Skin of body (tissue), 2 donors: ENCODE measurements around the gene SOX12. TPM values are rescaled to one million over a fixed set of nuclear protein-coding genes. Genes with fewer than 3 reads are reported as not detected.
"Not testable (repeated sequence)": the region's sequence is repeated elsewhere in the genome, so short reads cannot be mapped to it uniquely, and the experiment has no call there.

Experiments used
- DNase-seq: peaks from one replicate; lab custom pipeline; 2025; lab: John Stamatoyannopoulos, UW
- total RNA-seq: library from RNA; depleted of rRNA; stranded (reverse); fragments of >200 nt; gene quantifications from one replicate; pipeline ENCODE4 v1.2.3, GENCODE V29; 2014

SOX12 gene
- total RNA-seq, 1 donor from 2014 or later: 3.6 TPM

GRCh38 chr20:362271-363254 lies 37.2 kb downstream of the SOX12 start:
- peak; percentile 63 for DNase-seq

GRCh38 chr20:363319-364078 lies 38.1 kb downstream of the SOX12 start:
- DNase-seq: no peak

DNA sequence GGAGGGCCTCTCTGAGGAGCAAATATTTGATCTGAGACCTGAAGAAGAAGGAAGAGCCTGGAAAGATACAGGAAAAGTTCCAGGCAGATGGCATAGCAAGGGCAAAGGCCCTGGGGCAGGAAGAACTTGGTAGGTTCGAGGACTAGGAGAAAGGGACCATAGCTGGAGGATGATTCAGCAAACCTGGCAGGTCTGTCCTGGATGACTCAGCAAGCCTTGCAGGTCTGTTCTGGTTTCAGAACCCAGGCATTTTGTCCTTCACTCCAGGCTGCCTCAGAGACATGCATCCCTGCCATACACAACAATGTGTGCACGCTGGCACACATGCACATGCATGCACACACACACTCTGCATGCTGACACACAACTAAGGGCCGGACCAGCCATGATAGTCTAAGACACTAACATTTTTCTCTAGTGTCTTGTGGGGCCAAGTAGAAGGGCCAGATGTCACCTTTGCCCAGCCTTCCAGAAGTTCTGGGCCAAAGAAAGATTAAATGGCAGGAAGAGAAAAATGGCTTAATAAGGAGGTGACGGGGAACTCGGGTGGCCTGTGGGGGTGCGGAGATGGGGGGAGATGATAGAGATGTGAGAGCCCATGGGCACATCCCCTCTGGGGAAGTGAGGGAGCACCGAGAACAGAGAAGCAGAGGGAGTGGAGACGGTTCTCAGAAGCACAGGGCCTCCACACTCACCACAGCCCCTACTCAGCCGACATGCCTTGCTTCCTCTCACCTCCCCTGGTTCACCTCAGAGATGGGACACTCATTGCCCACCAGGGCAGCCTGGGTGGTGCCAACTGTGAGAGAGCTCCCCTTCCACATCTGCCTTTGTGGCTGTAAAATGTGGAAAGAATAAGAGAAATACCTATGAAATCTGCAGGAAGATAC lies 39.8 kb downstream of the SOX12 start:
- DNase-seq: no peak

GRCh38 chr20:366041-366718 lies 40.8 kb downstream of the SOX12 start:
- DNase-seq: no peak

DNA sequence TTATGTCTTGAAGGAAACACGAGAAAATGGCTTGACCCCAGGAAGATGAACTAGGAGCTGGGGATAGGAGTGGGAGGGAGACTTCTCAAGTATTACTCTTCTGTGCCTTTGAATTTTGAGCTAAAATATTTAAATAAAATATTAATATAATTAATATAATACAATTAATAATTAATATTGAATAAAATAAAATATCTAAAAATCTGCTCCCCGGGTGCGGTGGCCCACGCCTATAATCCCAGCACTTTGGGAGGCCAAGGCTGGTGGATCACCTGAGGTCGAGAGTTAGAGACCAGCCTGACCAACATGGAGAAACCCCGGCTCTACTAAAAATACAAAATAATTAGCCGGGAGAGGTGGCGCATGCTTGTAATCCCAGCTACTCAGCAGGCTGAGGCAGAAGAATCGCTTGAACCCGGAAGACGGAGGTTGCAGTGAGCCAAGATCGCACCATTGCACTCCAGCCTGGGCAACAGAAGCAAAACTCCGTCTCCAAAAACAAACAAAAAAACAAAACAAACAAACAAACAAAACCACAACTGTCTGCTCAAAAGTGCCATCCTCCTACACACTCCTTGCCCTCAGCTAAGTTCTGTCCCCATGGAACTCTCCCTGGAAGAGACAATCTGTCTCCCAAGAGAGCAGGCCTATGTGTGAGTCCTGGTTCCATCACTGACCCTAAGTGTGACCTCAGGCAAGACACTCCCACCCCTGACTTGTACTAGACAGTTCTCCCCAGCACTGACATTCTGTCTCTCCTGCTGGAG lies 41.5 kb downstream of the SOX12 start:
- DNase-seq: no peak

- no peak for DNase-seq
Observed at GRCh38 chr20:367486-367887, 42.1 kb downstream of the SOX12 start.

GRCh38 chr20:368915-369314 lies 43.6 kb downstream of the SOX12 start:
- no peak for DNase-seq

DNA sequence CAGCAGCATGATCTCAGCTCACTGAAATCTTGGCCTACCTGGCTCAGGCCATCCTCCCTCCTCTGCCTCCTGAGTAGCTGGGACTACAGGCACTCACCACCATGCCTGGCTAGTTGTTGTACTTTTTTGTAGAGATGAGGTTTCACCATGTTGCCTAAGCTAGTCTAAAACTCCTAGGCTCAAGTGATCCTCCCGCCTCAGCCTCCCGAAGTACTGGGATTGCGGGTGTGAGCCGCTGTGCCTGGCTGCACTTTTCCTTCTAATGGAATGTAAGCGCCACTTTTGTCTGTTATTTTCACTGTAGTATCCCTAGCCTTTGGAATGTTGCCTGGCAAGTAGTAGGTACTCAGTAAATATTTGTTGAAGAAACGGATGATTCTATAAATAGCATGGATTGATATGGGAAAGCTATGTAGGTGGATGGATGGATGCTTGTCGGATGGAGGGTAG lies 44.8 kb downstream of the SOX12 start:
- DNase-seq: no peak

GRCh38 chr20:370977-371754 lies 45.8 kb downstream of the SOX12 start:
- no peak for DNase-seq

DNA sequence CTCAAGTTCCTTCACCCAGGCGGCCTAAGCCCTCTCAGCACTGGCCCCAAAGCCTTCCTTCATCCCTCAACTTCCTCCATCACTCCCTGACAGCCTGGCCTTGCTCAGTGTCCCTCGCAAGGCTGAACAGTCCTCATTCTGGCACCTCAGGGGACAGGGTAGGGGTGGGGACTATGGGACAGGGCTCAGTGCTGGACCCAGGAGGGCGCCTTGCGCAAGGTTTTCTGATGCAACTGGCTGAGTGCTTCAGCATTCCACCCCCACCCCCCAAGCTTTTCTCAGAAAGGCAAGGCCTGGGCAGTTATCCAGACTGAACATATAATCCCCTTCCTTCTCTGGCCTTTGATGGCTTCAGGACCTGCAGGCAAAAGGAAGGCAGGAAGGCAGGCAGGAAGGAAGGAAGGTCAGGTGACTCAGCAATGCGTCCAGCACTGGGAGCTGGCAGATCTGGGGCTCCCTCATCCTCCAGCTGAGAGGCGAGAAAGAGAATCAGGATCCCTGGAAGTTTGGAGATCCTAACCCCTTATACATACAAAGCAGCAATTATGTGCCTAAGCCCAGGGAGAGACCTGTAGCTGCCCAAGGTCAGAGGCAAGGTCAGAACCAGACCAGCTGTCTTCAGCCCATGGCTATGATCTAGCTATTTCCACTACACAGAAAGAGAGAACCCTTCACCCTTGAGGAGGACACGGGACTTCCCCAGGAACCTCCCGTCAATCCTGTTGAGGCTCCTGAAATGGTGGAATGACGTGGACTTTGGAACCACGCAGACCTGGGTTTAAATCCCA lies 46.6 kb downstream of the SOX12 start:
- no peak for DNase-seq

GRCh38 chr20:372543-373082 lies 47.3 kb downstream of the SOX12 start:
- DNase-seq: not testable (repeated sequence)

DNA sequence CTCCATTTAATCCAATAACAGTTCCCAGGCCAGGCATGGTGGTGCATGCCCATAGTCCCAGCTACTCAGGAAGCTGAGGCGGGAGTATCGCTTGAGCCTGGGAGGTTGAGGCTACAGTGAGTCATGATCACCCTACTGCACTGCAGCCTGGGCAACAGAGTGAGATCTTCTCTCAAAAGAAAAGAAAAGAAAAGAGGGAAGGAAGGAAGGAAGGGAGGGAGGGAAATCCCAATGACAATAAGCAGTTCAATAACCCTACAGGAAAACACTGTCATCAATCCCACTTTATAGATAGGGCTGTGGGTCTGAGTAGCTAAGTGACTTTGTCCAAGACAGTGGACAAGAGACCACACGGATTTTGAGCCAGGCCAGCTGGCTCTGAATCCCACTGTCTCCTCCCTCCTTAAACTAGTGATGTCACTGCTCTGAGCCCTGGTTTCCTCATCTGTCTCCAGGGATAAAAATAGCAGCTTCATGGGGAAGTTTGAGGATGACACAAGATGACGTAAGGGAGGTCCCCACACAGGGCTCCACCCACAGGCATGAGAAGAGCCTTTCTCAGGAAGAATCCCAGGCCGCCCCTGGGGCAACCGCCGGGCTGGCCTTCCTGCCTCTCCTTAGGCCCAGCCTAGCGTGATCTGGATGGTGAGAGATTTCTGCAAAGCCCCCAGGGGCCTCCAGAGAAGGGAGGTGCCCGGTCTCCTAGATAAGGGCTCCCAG lies 48.0 kb downstream of the SOX12 start:
- no peak for DNase-seq

DNA sequence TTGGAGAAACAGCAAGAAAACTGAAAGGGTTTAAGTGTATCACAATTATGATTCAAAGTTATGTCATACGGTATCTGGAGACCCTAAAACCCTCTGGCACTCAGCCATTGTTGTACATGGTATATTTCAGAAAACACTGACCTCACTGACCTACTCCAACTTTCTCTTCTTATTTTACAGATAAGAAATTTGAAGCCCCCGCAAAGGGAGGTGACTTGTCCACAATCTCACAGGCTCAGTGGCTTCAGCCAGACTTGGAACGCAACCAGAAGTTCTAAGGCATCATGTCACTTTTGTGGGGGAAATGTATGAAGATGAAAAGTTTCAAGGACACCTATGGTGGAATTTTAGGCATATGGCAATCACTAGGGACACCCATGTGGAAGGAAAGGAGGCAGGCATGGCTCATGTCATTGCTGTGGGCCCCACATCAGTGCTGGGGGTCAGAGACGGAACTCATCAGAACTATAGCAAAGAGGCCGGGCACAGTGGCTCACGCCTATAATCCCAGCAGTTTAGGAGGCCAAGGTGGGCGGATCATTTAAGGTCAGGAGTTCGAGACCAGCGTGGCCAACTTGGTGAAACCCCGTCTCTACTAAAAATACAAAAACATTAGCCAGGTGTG lies 50.0 kb downstream of the SOX12 start:
- DNase-seq: no peak

DNA sequence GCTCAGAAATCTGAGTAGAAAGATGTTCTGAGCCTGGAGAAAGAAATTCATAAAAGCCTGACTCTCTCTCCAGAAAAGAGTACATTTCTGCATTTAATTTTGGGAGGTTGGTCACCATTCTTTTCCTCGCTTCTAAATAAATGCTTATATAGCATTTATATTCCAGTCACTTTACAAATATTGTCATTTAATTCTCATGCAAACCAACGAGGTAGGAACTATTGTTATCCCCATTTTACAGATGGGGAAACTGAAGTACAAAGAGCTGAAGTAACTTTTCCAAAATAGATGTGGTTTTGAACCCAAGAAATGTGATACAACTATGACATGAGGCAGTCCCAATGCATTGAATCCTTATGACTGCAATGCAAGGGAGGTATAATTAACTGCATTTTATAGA lies 50.7 kb downstream of the SOX12 start:
- DNase-seq: no peak

DNA sequence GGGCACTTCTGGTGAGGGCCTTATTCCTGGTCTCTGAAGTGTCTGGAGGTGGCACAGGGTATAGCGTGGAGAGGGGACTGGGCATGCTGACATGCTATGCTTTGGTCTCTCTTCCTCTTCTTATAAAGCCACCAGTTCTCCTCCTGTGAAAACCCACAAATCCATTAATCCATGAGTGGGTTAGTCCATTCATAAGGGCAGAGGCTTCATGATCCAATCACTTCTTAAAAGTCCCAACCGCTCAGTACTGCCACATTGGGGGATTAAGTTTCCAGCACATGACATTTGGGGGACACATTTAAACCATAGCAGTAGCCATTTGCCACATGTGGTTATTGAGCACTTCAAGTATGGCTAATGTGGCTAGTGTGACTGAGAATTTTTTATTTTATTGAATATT lies 51.4 kb downstream of the SOX12 start:
- DNase-seq: no peak

DNA sequence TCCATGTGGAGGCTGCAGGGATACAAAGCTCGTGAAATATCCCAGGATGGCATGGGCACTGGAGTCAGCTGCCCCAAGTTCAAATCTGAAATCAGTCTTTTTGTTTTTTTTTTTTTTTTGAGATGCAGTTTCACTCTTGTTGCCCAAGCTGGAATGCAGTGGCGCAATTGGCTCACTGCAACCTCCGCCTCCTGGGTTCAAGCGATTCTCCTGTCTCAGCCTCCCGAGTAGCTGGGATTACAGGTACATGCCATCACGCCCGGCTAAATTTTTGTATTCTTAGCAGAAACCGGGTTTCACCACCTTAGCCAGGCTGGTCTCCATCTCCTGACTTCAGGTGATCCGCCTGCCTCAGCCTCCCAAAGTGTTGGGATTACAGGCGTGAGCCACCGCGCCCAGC lies 52.2 kb downstream of the SOX12 start:
- DNase-seq: not testable (repeated sequence)

GRCh38 chr20:378961-379336 lies 53.6 kb downstream of the SOX12 start:
- no peak for DNase-seq
